ENCODE data around the gene NAPB.
A peak's percentile ranks its signal among the peaks of the same experiment; 100 is the strongest.

The NAPB gene

GRCh38 chr20:23437126-23437899 is 16.0 kb upstream of the NAPB start:
- DNase-seq: no peak

GRCh38 chr20:23436681-23437080 is 15.4 kb upstream of the NAPB start:
- DNase-seq: no peak

- no peak for DNase-seq
These were observed 14.6 kb upstream of the NAPB start for GRCh38 chr20:23435626-23436539.

- DNase-seq: peak; percentile 84
These were observed 13.4 kb upstream of the NAPB start for GRCh38 chr20:23434521-23435313.

GRCh38 chr20:23433628-23434027 is 12.3 kb upstream of the NAPB start:
- DNase-seq: no peak

GRCh38 chr20:23425129-23425528 is 3.8 kb upstream of the NAPB start:
- no peak for DNase-seq

- peak; percentile 65 for DNase-seq
These were observed 1.0 kb downstream of the NAPB start for GRCh38 chr20:23419995-23420901.

- no peak for DNase-seq
These were observed 1.7 kb downstream of the NAPB start for GRCh38 chr20:23419657-23419994.

- DNase-seq: peak; percentile 63
These were observed 3.4 kb downstream of the NAPB start for GRCh38 chr20:23417861-23418260.

- DNase-seq: no peak
These were observed 5.2 kb downstream of the NAPB start for GRCh38 chr20:23415959-23416583.

GRCh38 chr20:23415555-23415954 is 5.7 kb downstream of the NAPB start:
- DNase-seq: no peak

- DNase-seq: no peak
These were observed 6.6 kb downstream of the NAPB start for GRCh38 chr20:23414526-23415188.

- DNase-seq: no peak
These were observed 7.3 kb downstream of the NAPB start for GRCh38 chr20:23413862-23414422.

GRCh38 chr20:23412026-23412425 is 9.3 kb downstream of the NAPB start:
- peak; percentile 35 for DNase-seq

GRCh38 chr20:23410916-23411695 is 10.2 kb downstream of the NAPB start:
- no peak for DNase-seq

GRCh38 chr20:23409800-23410199 is 11.5 kb downstream of the NAPB start:
- DNase-seq: no peak

- no peak for DNase-seq
These were observed 12.3 kb downstream of the NAPB start for GRCh38 chr20:23408957-23409356.

GRCh38 chr20:23407781-23408464 is 13.4 kb downstream of the NAPB start:
- no peak for DNase-seq

- no peak for DNase-seq
These were observed 14.4 kb downstream of the NAPB start for GRCh38 chr20:23406880-23407279.

Measured in NCI-H82 (cell line).